NCI-H187 (cell line): Measurements from ENCODE around the gene SEC14L2.

Experiments
- DNase-seq, 2 experiments: peaks; one replicate each; lab custom pipeline; 2025; lab: John Stamatoyannopoulos, UW

The SEC14L2 gene

GRCh38 chr22:30404307-30404706 lies 7.5 kb downstream of the SEC14L2 start:
- no peak for DNase-seq

- DNase-seq = no peak
These were observed 8.9 kb downstream of the SEC14L2 start for GRCh38 chr22:30405731-30406130.

- DNase-seq = no peak
These were observed 9.6 kb downstream of the SEC14L2 start for GRCh38 chr22:30406400-30406799.

GRCh38 chr22:30408388-30409102 lies 11.7 kb downstream of the SEC14L2 start:
- DNase-seq = no peak

GRCh38 chr22:30411780-30412179 lies 15.0 kb downstream of the SEC14L2 start:
- no peak for DNase-seq

- no peak for DNase-seq
These were observed 16.2 kb downstream of the SEC14L2 start for GRCh38 chr22:30413001-30413400.

GRCh38 chr22:30413745-30414524 lies 17.1 kb downstream of the SEC14L2 start:
- DNase-seq = no peak

GRCh38 chr22:30414525-30415047 lies 17.8 kb downstream of the SEC14L2 start:
- DNase-seq = no peak

GRCh38 chr22:30416403-30416802 lies 19.6 kb downstream of the SEC14L2 start:
- no peak for DNase-seq

- DNase-seq = no peak
These were observed 20.0 kb downstream of the SEC14L2 start for GRCh38 chr22:30416837-30417236.

- DNase-seq = no peak
These were observed 23.7 kb downstream of the SEC14L2 start for GRCh38 chr22:30420347-30421125.

GRCh38 chr22:30421695-30422480 lies 25.1 kb downstream of the SEC14L2 start:
- DNase-seq = no peak

- no peak for DNase-seq
These were observed 25.9 kb downstream of the SEC14L2 start for GRCh38 chr22:30422481-30423300.

- DNase-seq = no peak
These were observed 26.6 kb downstream of the SEC14L2 start for GRCh38 chr22:30423301-30423958.

GRCh38 chr22:30423959-30424533 lies 27.2 kb downstream of the SEC14L2 start:
- DNase-seq = peak; percentile 90 to 94

- no peak for DNase-seq
These were observed 27.9 kb downstream of the SEC14L2 start for GRCh38 chr22:30424534-30425326.

- no peak for DNase-seq
These were observed 28.5 kb downstream of the SEC14L2 start for GRCh38 chr22:30425327-30425615.

GRCh38 chr22:30425616-30426387 lies 29.0 kb downstream of the SEC14L2 start, which contains the start of gene MTFP1:
TSS of gene MTFP1 (plus strand) at chr22:30425768. CDS start at chr22:30425880, 112 bp downstream.
- DNase-seq = peak in 1 of 2 experiments; percentile 13
